Endothelial cell of umbilical vein (primary cell): Measurements from ENCODE around the gene TREML1. TPM values are rescaled to one million over a fixed set of nuclear protein-coding genes. Genes with fewer than 3 reads are reported as not detected.

Experiments
- BruUV-seq: library from RNA; stranded (reverse); fragments of 400-500 nt; replicated peaks from 2 replicates; lab custom pipeline; 2021; lab: Mats Ljungman, UMichigan
- CTCF ChIA-PET: fragments of 300-600, 350-600 bp; sonication (Branson Sonifier 250); formaldehyde crosslinking; loops from one replicate; lab custom pipeline; 2021; ENCODE audit warnings: antibody characterized with exemption, inconsistent platforms; lab: Charles Lee
- POLR2A ChIA-PET: fragments of 300-600, 350-600 bp; sonication (Branson Sonifier 250); formaldehyde crosslinking; loops from one replicate; lab custom pipeline; 2021; ENCODE audit warnings: antibody characterized with exemption, inconsistent platforms; lab: Charles Lee
- DNase-seq: peaks from one replicate; pipeline ENCODE4 v3.0.0-alpha.2; 2011; ENCODE audit warnings: low read depth, low spot score
- FAIRE-seq: peaks from 2 replicates; lab custom pipeline; 2011; peaks lifted over from hg19 to GRCh38; lab: Jason Lieb, UNC
- H2AFZ ChIP-seq: 2 replicates; pipeline ENCODE4 v1.6.0; 2012; ENCODE audit warnings: low read depth, low read length, control low read depth, inconsistent platforms
- H3K27ac ChIP-seq: 2 replicates; pipeline ENCODE4 v1.5.1; 2011; ENCODE audit warnings: low read depth, mild to moderate bottlenecking, control low read depth, low read length, moderate library complexity; ENCODE audit not compliant: insufficient read depth
- H3K27me3 ChIP-seq, 2 experiments: 2 replicates each; pipeline versions ENCODE4 v1.6.0 to v1.6.1; 2011; ENCODE audit warnings: low read length in 2 of 2, mixed read lengths in 1 of 2; ENCODE audit not compliant: control insufficient read depth in 2 of 2, insufficient read depth in 2 of 2
- H3K36me3 ChIP-seq, 2 experiments: 2 replicates in 1 of 2; 3 replicates in 1 of 2; pipeline ENCODE4 v1.5.1; 2011; ENCODE audit warnings: low read length in 2 of 2, mild to moderate bottlenecking in 1 of 2, moderate library complexity in 1 of 2; ENCODE audit not compliant: control insufficient read depth in 2 of 2, insufficient read depth in 2 of 2; ENCODE audit errors: extremely low read depth in 1 of 2
- H3K4me1 ChIP-seq: 3 replicates; pipeline ENCODE4 v1.5.1; 2011; ENCODE audit warnings: mild to moderate bottlenecking, low read length; ENCODE audit not compliant: control insufficient read depth, insufficient read depth; ENCODE audit errors: extremely low read depth
- H3K4me2 ChIP-seq: 2 replicates; pipeline ENCODE4 v1.6.1; 2011; ENCODE audit warnings: low read length, control low read depth, mixed read lengths; ENCODE audit not compliant: insufficient read depth
- H3K4me3 ChIP-seq, 3 experiments: fragments of 200-600 bp in 1 of 3; sonication (generic), shearing (Covaris generic) in 1 of 3; replicated peaks in 1 of 3; 2 replicates each; pipeline ENCODE4 v1.5.1; 2011 to 2016; ENCODE audit warnings: control low read depth in 3 of 3, low read length in 3 of 3, mild to moderate bottlenecking in 2 of 3, inconsistent platforms in 1 of 3, low read depth in 1 of 3, moderate library complexity in 1 of 3; ENCODE audit not compliant: insufficient read depth in 1 of 3
- H3K79me2 ChIP-seq: 2 replicates; pipeline ENCODE4 v1.6.0; 2012; ENCODE audit warnings: low read length, inconsistent platforms; ENCODE audit not compliant: control insufficient read depth, insufficient read depth
- H3K9ac ChIP-seq: replicated peaks from 2 replicates; pipeline ENCODE3; 2011; ENCODE audit warnings: low read length, control low read depth; ENCODE audit not compliant: insufficient read depth; ENCODE audit errors: extremely low read depth
- H3K9me1 ChIP-seq: replicated peaks from 3 replicates; pipeline ENCODE4 v1.6.0; 2011; ENCODE audit warnings: mild to moderate bottlenecking, low read length; ENCODE audit not compliant: control insufficient read depth, insufficient read depth; ENCODE audit errors: extremely low read depth
- H3K9me3 ChIP-seq: replicated peaks from 2 replicates; pipeline ENCODE4 v1.5.1; 2012; ENCODE audit warnings: low read length, inconsistent platforms; ENCODE audit not compliant: control insufficient read depth, insufficient read depth
- H4K20me1 ChIP-seq: replicated peaks from 2 replicates; pipeline ENCODE3; 2011; ENCODE audit warnings: mild to moderate bottlenecking, low read length; ENCODE audit not compliant: control insufficient read depth, insufficient read depth; ENCODE audit errors: extremely low read depth
- EZH2 ChIP-seq: IDR thresholded peaks from 2 replicates; pipeline ENCODE4 v1.6.1; 2012; ENCODE audit warnings: borderline replicate concordance, low read depth, mild to moderate bottlenecking, moderate library complexity, low read length, inconsistent platforms; ENCODE audit not compliant: severe bottlenecking
- FOS ChIP-seq: IDR thresholded peaks from 2 replicates; pipeline ENCODE4 v1.6.1; 2011; ENCODE audit warnings: mild to moderate bottlenecking, low read length, moderate library complexity, borderline replicate concordance; ENCODE audit not compliant: insufficient read depth
- GATA2 ChIP-seq: IDR thresholded peaks from 2 replicates; pipeline ENCODE4 v1.7.0; 2011; ENCODE audit warnings: low read depth, mild to moderate bottlenecking, moderate library complexity, mixed read lengths, low read length; ENCODE audit not compliant: insufficient read length, insufficient read depth
- JUN ChIP-seq: IDR thresholded peaks from 2 replicates; pipeline ENCODE4 v1.6.1; 2011; ENCODE audit warnings: borderline replicate concordance, low read depth; ENCODE audit not compliant: insufficient read length, insufficient read depth
- MYC ChIP-seq: IDR thresholded peaks from one replicate; pipeline ENCODE4 v1.6.1; 2011; ENCODE audit warnings: mild to moderate bottlenecking, low read depth, low read length
- POLR2A ChIP-seq: IDR thresholded peaks from 2 replicates; pipeline ENCODE4 v1.6.1; 2012; ENCODE audit warnings: low read depth, mild to moderate bottlenecking, control low read depth, low read length
- POLR2AphosphoS5 ChIP-seq: IDR thresholded peaks from 2 replicates; pipeline ENCODE4 v1.6.1; 2012; ENCODE audit warnings: low read depth, mild to moderate bottlenecking, control low read depth, low read length, moderate library complexity; ENCODE audit not compliant: insufficient read depth
- dilution Hi-C: fragments of 300-500 bp; cut with MboI; formaldehyde crosslinking; loops from one replicate; pipeline ENCODE4 v1.15.0; 2019; ENCODE audit warnings: low sequenced_read_pairs; ENCODE audit not compliant: extremely low pct_ligation_motif_present
- intact Hi-C: fragments of 100-400 bp; cut with micrococcal nuclease; formaldehyde crosslinking; loops from one replicate; pipeline ENCODE4 v1.10.0; 2022
- polyA plus RNA-seq, 4 experiments: library from polyadenylated mRNA; depleted of rRNA in 3 of 4; stranded (reverse) in 3 of 4; unstranded in 1 of 4; fragments of >200 nt; gene quantifications; 2 replicates each; pipeline versions ENCODE4 v1.2.1 to v1.2.3, GENCODE V29; 2011 to 2012; ENCODE audit warnings: missing spikeins in 1 of 4
- total RNA-seq: library from RNA; stranded (reverse); gene quantifications from 2 replicates; pipeline ENCODE4 v1.2.3, GENCODE V29; 2021
- TF ChIP-seq, protein P1 (sequence below), 2 donors: IDR thresholded peaks; 1 replicate in 1 of 2; 2 replicates in 1 of 2; pipeline ENCODE4 v1.5.1; 2011; ENCODE audit warnings: low read length in 2 of 2, mild to moderate bottlenecking in 2 of 2, moderate library complexity in 2 of 2, control low read depth in 1 of 2, inconsistent platforms in 1 of 2, low read depth in 1 of 2; ENCODE audit not compliant: insufficient read depth in 1 of 2; ENCODE audit errors: extremely low read depth in 1 of 2
- TF ChIP-seq, protein P2 (sequence below): IDR thresholded peaks from 2 replicates; pipeline ENCODE4 v1.6.1; 2011; ENCODE audit not compliant: insufficient read depth, insufficient read length

TREML1 gene
- total and polyA plus RNA-seq, 2 donors (not counting 3 experiments of a cell fraction or from before 2014, with no cell fraction given), result not detected

DNA sequence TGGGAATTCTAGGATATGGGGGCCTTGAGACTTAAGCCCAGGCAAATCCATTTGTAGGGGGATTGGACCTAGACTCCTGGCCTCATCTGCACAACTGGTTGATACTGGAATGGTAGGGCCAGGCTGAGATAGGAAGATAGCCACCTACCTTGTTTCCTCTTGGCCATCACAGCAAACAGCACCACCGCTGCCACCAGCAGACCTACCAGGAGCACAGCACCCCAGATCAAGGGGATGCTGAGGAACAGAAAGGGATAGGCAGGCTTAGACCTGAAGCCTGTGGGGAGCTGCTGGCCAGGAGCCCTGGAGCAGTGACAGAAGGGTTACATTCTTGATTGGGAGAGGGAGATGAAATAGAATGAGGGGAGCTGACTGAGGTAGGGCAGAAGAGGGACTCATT, 3.5 kb downstream of the TREML1 start:
- no peak overlapping the region for H3K4me3 ChIP-seq
- no peaks in the 10 kb centered on the region for H3K79me2 ChIP-seq
- H3K9me1 ChIP-seq, result no peaks in the 10 kb centered on the region
- DNase-seq (no peak), FAIRE-seq (no peak)
- dilution Hi-C loops, result no loop called here
- BruUV-seq, result no TSS peak
- H3K36me3 ChIP-seq, result no peaks in the 10 kb centered on the region
- H3K27ac ChIP-seq, result no peak overlapping the region
- no peaks in the 10 kb centered on the region for H3K9me3 ChIP-seq
- no peak overlapping the region for H3K4me2 ChIP-seq
- ChIA-PET CTCF (no interaction called here), POLR2A (no interaction called here)
- no peak overlapping the region for H2AFZ ChIP-seq
- H3K27me3 ChIP-seq, result peaks cover 0 to under 1% of the 10 kb centered on the region in 2 experiments
- no peaks in the 10 kb centered on the region for H3K4me1 ChIP-seq
- no peak for TF ChIP-seq GATA2
- no peak for TF ChIP-seq MYC
- TF ChIP-seq FOS, result no peak
- TF ChIP-seq EZH2, result no peak
- no peak for TF ChIP-seq POLR2A
- TF ChIP-seq, protein P1, sequence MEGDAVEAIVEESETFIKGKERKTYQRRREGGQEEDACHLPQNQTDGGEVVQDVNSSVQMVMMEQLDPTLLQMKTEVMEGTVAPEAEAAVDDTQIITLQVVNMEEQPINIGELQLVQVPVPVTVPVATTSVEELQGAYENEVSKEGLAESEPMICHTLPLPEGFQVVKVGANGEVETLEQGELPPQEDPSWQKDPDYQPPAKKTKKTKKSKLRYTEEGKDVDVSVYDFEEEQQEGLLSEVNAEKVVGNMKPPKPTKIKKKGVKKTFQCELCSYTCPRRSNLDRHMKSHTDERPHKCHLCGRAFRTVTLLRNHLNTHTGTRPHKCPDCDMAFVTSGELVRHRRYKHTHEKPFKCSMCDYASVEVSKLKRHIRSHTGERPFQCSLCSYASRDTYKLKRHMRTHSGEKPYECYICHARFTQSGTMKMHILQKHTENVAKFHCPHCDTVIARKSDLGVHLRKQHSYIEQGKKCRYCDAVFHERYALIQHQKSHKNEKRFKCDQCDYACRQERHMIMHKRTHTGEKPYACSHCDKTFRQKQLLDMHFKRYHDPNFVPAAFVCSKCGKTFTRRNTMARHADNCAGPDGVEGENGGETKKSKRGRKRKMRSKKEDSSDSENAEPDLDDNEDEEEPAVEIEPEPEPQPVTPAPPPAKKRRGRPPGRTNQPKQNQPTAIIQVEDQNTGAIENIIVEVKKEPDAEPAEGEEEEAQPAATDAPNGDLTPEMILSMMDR (IDR thresholded peaks at IDR 0.05; ENCODE audit: extremely low read depth in 1 of 2, insufficient read depth in 1 of 2, low read depth in 1 of 2, low read length in 2 of 2), result no peak
- TF ChIP-seq, protein P2, sequence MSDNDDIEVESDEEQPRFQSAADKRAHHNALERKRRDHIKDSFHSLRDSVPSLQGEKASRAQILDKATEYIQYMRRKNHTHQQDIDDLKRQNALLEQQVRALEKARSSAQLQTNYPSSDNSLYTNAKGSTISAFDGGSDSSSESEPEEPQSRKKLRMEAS, result no peak
- no peak for TF ChIP-seq JUN
- no peak for TF ChIP-seq POLR2AphosphoS5
- intact Hi-C loops, result no loop called here
- H3K9ac ChIP-seq, result no peak overlapping the region
- H4K20me1 ChIP-seq, result no peaks in the 10 kb centered on the region
